IPS-20b (cell line): ENCODE data around the gene PRDM5.

Source experiments
- H3K27ac ChIP-seq: one replicate; pipeline ENCODE4 v1.5.1; 2013; ENCODE audit warnings: low read length
- H3K27me3 ChIP-seq: 2 replicates; pipeline ENCODE4 v1.6.1; 2013; ENCODE audit warnings: mild to moderate bottlenecking, low read length, inconsistent platforms; ENCODE audit not compliant: insufficient read depth
- H3K36me3 ChIP-seq: 2 replicates; pipeline ENCODE4 v1.6.1; 2013; ENCODE audit warnings: low read depth, mild to moderate bottlenecking, inconsistent platforms, low read length, moderate library complexity; ENCODE audit not compliant: insufficient read depth
- H3K4me1 ChIP-seq: 2 replicates; pipeline ENCODE4 v1.6.1; 2013; ENCODE audit warnings: mild to moderate bottlenecking, control low read depth, inconsistent platforms, low read length, moderate library complexity; ENCODE audit not compliant: insufficient read depth
- H3K4me3 ChIP-seq: 2 replicates; pipeline ENCODE4 v1.5.1; 2013; ENCODE audit warnings: mild to moderate bottlenecking, low read length, inconsistent platforms
- H3K9ac ChIP-seq: 2 replicates; pipeline ENCODE4 v1.6.1; 2013; ENCODE audit warnings: low read depth, mild to moderate bottlenecking, inconsistent platforms, low read length, moderate library complexity
- H3K9me3 ChIP-seq: 2 replicates; pipeline ENCODE4 v1.6.1; 2013; ENCODE audit warnings: mild to moderate bottlenecking, low read depth, low read length, inconsistent platforms; ENCODE audit not compliant: insufficient read depth

PRDM5 gene

GRCh38 chr4:120926358-120927025 lies 4.0 kb upstream of the PRDM5 start:
- Histone ChIP-seq H3K4me1 (peaks cover 11% of the 10 kb centered on the region; the same call in 1 of the 2 replicates), H3K27ac (no peak overlapping the region), H3K4me3 (no peak overlapping the region), H3K9ac (no peak overlapping the region), H3K9me3 (no peaks in the 10 kb centered on the region), H3K27me3 (no peaks in the 10 kb centered on the region), H3K36me3 (no peaks in the 10 kb centered on the region)

- no peaks in the 10 kb centered on the region for H3K27me3 ChIP-seq
- H3K9me3 ChIP-seq, result no peaks in the 10 kb centered on the region
- no peak overlapping the region for H3K4me3 ChIP-seq
- no peak overlapping the region for H3K27ac ChIP-seq
- no peak overlapping the region for H3K9ac ChIP-seq
- H3K4me1 ChIP-seq, result peaks cover 23% of the 10 kb centered on the region; the same call in 1 of the 2 replicates
- H3K36me3 ChIP-seq, result no peaks in the 10 kb centered on the region
Observed at GRCh38 chr4:120924931-120925330, 2.4 kb upstream of the PRDM5 start.

- Histone ChIP-seq H3K36me3 (no peaks in the 10 kb centered on the region), H3K4me1 (peaks cover 24% of the 10 kb centered on the region; the same call in 1 of the 2 replicates), H3K9ac (peak overlapping the region; percentile 90), H3K9me3 (no peaks in the 10 kb centered on the region), H3K27me3 (no peaks in the 10 kb centered on the region), H3K4me3 (peak overlapping the region; percentile 89), H3K27ac (no peak overlapping the region)
Observed at GRCh38 chr4:120923207-120923522, 639 bp upstream of the PRDM5 start.

GRCh38 chr4:120921456-120922380 lies 808 bp downstream of the PRDM5 start:
- H3K4me3 ChIP-seq, result peak overlapping the region; percentile 89
- H3K9me3 ChIP-seq, result no peaks in the 10 kb centered on the region
- H3K27ac ChIP-seq, result peak overlapping the region; percentile 77
- no peaks in the 10 kb centered on the region for H3K27me3 ChIP-seq
- 0 out of 2 replicates have a peak, but pooled peaks cover 5% of the 10 kb centered on the region for H3K36me3 ChIP-seq
- peak overlapping the region; percentile 90 for H3K9ac ChIP-seq
- peaks cover 24% of the 10 kb centered on the region; the same call in 1 of the 2 replicates for H3K4me1 ChIP-seq

- H3K4me3 ChIP-seq, result peak overlapping the region; percentile 89
- H3K27ac ChIP-seq, result no peak overlapping the region
- 0 out of 2 replicates have a peak, but pooled peaks cover 5% of the 10 kb centered on the region for H3K36me3 ChIP-seq
- H3K27me3 ChIP-seq, result no peaks in the 10 kb centered on the region
- no peaks in the 10 kb centered on the region for H3K9me3 ChIP-seq
- peak overlapping the region; percentile 32; the same call in 1 of the 2 replicates for H3K9ac ChIP-seq
- peaks cover 26% of the 10 kb centered on the region; the same call in 1 of the 2 replicates for H3K4me1 ChIP-seq
Observed at GRCh38 chr4:120920666-120921065, 1.9 kb downstream of the PRDM5 start.

GRCh38 chr4:120919358-120919757 lies 3.2 kb downstream of the PRDM5 start:
- Histone ChIP-seq H3K27ac (no peak overlapping the region), H3K36me3 (0 out of 2 replicates have a peak, but pooled peaks cover 5% of the 10 kb centered on the region), H3K9ac (peak overlapping the region; percentile 9; the same call in 1 of the 2 replicates), H3K27me3 (no peaks in the 10 kb centered on the region), H3K4me1 (peaks cover 25% of the 10 kb centered on the region; the same call in 1 of the 2 replicates), H3K4me3 (no peak overlapping the region), H3K9me3 (no peaks in the 10 kb centered on the region)

- peak overlapping the region; percentile 9; the same call in 1 of the 2 replicates for H3K9ac ChIP-seq
Observed at GRCh38 chr4:120918788-120919187, 3.7 kb downstream of the PRDM5 start.

GRCh38 chr4:120918092-120918491 lies 4.4 kb downstream of the PRDM5 start:
- peaks cover 16% of the 10 kb centered on the region; the same call in 1 of the 2 replicates for H3K4me1 ChIP-seq
- H3K9me3 ChIP-seq, result no peaks in the 10 kb centered on the region
- no peak overlapping the region for H3K27ac ChIP-seq
- no peak overlapping the region for H3K9ac ChIP-seq
- H3K36me3 ChIP-seq, result 0 out of 2 replicates have a peak, but pooled peaks cover 6% of the 10 kb centered on the region
- H3K27me3 ChIP-seq, result no peaks in the 10 kb centered on the region
- H3K4me3 ChIP-seq, result no peak overlapping the region

More at GRCh38 chr4:120918788-120919187, 3.7 kb downstream of the PRDM5 start:
- Histone ChIP-seq H3K9me3 (no peaks in the 10 kb centered on the region), H3K4me1 (peaks cover 20% of the 10 kb centered on the region; the same call in 1 of the 2 replicates), H3K36me3 (0 out of 2 replicates have a peak, but pooled peaks cover 5% of the 10 kb centered on the region), H3K27ac (no peak overlapping the region), H3K4me3 (no peak overlapping the region), H3K27me3 (no peaks in the 10 kb centered on the region)

GRCh38 chr4:120916937-120917336 lies 5.6 kb downstream of the PRDM5 start:
- H3K9ac ChIP-seq, result no peak overlapping the region

GRCh38 chr4:120915336-120915735 lies 7.2 kb downstream of the PRDM5 start:
- Histone ChIP-seq H3K27me3 (no peaks in the 10 kb centered on the region), H3K27ac (no peak overlapping the region), H3K4me1 (peaks cover 7% of the 10 kb centered on the region; the same call in 1 of the 2 replicates), H3K36me3 (0 out of 2 replicates have a peak, but pooled peaks cover 8% of the 10 kb centered on the region), H3K9ac (no peak overlapping the region), H3K4me3 (no peak overlapping the region), H3K9me3 (no peaks in the 10 kb centered on the region)

More at GRCh38 chr4:120916937-120917336, 5.6 kb downstream of the PRDM5 start:
- Histone ChIP-seq H3K27me3 (no peaks in the 10 kb centered on the region), H3K36me3 (0 out of 2 replicates have a peak, but pooled peaks cover 8% of the 10 kb centered on the region), H3K9me3 (no peaks in the 10 kb centered on the region), H3K4me3 (no peak overlapping the region), H3K27ac (no peak overlapping the region), H3K4me1 (peaks cover 16% of the 10 kb centered on the region; the same call in 1 of the 2 replicates)

- Histone ChIP-seq H3K36me3 (peaks cover 36% of the 10 kb centered on the region), H3K9ac (no peak overlapping the region), H3K9me3 (no peaks in the 10 kb centered on the region), H3K27ac (no peak overlapping the region), H3K27me3 (no peaks in the 10 kb centered on the region), H3K4me3 (no peak overlapping the region), H3K4me1 (0 out of 2 replicates have a peak, but pooled peaks cover under 1% of the 10 kb centered on the region)
Observed at GRCh38 chr4:120903419-120903818, 19.1 kb downstream of the PRDM5 start.
